ENCODE data around the gene DUOX1.
"Not testable (repeated sequence)": the region's sequence is repeated elsewhere in the genome, so short reads cannot be mapped to it uniquely, and the experiment has no call there.

Gene DUOX1

DNA sequence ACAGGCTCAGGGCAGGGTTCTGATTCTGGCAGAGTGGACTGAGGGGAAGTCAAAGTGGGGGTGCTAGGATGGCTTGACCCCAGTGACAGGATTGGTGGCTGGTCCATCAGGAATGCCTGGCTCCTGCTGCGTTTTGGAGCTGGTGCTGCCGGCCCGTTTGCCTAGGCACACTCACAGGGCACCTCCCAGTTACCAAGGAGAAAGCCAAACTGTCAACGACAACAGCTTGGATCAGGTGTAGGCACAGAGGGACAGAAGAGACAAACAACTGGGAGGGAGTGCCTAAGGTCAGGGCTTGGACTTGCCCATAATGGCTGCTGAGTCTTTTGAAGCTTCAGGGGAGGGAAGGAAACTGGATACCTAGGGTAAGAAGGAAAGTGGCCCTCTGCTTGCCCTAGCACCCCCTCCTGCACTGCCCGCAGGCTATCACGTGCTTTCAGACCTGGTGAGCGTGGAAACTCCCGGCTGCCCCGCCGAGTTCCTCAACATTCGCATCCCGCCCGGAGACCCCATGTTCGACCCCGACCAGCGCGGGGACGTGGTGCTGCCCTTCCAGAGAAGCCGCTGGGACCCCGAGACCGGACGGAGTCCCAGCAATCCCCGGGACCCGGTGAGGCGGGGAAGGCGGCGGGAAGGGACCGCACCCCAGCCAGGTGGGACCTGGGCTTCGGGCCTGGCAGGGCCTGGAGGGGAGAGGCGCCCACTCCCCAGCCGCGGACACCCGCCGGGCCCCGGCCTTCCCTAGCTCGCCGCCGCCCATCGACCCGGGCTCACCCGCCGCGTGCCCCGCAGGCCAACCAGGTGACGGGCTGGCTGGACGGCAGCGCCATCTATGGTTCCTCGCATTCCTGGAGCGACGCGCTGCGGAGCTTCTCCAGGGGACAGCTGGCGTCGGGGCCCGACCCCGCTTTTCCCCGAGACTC, 5.1 kb downstream of the DUOX1 start:
- H3K4me3 ChIP-seq (ENCODE audit: severe bottlenecking): no peak overlapping the region
- no peak for ATAC-seq (ENCODE audit: low read depth)

DNA sequence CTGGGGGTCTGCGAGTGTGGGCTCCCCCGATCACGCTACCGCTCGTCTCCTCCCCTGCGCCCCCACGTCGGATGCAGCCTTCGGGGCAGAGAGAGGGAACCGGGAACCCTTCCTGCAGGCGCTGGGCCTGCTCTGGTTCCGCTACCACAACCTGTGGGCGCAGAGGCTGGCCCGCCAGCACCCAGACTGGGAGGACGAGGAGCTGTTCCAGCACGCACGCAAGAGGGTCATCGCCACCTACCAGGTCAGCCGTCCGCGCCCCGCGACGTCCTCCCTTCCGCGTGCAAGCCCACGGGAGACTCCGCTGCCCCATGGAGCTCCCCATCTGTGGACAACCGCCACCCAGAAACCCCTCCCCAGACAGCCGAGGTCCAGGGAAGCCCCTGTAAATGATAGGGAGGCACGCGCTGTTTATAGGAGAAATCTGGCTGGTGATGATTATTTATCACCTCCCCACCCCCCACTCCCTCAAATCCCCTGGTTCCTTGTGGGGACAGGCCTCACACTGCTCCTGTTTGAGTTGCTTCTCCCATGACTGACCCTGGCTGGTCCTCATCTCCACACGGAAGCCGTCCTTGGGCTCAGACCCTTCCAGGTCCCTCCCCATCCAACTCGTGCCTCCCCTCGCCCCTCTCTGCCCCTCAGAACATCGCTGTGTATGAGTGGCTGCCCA, 6.0 kb downstream of the DUOX1 start:
- not testable (repeated sequence) for H3K9me3 ChIP-seq (ENCODE audit: severe bottlenecking); H3K27me3 ChIP-seq (ENCODE audit: insufficient read depth, poor library complexity, severe bottlenecking); H3K27ac ChIP-seq (ENCODE audit: poor library complexity, severe bottlenecking); ATAC-seq (ENCODE audit: low read depth); DNase-seq (ENCODE audit: low spot score); H3K4me1 ChIP-seq (ENCODE audit: insufficient read depth, poor library complexity, severe bottlenecking); H3K4me3 ChIP-seq (ENCODE audit: severe bottlenecking)
- H3K36me3 ChIP-seq (ENCODE audit: low read depth): peaks cover 27% of the 10 kb centered on the region

More for the DNA sequence above, 5.1 kb downstream of the DUOX1 start:
- H3K9me3 ChIP-seq (ENCODE audit: severe bottlenecking): no peaks in the 10 kb centered on the region
- peaks cover 20% of the 10 kb centered on the region for H3K36me3 ChIP-seq (ENCODE audit: low read depth)
- H3K27ac ChIP-seq (ENCODE audit: poor library complexity, severe bottlenecking): no peak overlapping the region
- peak; percentile 77 for DNase-seq (ENCODE audit: low spot score)
- H3K27me3 ChIP-seq (ENCODE audit: insufficient read depth, poor library complexity, severe bottlenecking): no peaks in the 10 kb centered on the region
- TF ChIP-seq, protein P1, sequence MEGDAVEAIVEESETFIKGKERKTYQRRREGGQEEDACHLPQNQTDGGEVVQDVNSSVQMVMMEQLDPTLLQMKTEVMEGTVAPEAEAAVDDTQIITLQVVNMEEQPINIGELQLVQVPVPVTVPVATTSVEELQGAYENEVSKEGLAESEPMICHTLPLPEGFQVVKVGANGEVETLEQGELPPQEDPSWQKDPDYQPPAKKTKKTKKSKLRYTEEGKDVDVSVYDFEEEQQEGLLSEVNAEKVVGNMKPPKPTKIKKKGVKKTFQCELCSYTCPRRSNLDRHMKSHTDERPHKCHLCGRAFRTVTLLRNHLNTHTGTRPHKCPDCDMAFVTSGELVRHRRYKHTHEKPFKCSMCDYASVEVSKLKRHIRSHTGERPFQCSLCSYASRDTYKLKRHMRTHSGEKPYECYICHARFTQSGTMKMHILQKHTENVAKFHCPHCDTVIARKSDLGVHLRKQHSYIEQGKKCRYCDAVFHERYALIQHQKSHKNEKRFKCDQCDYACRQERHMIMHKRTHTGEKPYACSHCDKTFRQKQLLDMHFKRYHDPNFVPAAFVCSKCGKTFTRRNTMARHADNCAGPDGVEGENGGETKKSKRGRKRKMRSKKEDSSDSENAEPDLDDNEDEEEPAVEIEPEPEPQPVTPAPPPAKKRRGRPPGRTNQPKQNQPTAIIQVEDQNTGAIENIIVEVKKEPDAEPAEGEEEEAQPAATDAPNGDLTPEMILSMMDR (IDR thresholded peaks at IDR 0.05; ENCODE audit: poor library complexity, severe bottlenecking): no peak
- H3K4me1 ChIP-seq (ENCODE audit: insufficient read depth, poor library complexity, severe bottlenecking): no peaks in the 10 kb centered on the region

DNA sequence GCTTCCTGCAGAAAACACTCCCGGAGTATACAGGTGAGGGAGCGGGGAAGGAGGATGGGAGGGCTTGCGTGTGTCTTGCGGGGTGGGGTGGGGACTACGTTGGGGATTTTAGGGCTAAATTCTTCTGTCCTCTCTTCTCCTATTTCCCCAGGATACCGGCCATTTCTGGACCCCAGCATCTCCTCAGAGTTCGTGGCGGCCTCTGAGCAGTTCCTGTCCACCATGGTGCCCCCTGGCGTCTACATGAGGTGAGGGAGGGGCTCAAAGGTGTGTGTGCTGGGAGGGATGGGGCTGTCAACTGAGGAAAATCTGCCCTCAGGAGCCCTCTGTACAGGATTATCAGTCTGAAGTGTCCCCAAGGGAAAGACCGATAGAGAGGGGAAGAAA, 6.6 kb downstream of the DUOX1 start:
- no peak for ATAC-seq (ENCODE audit: low read depth)
- H3K36me3 ChIP-seq (ENCODE audit: low read depth): peaks cover 29% of the 10 kb centered on the region
- no peak overlapping the region for H3K27ac ChIP-seq (ENCODE audit: poor library complexity, severe bottlenecking)
- DNase-seq (ENCODE audit: low spot score): peak; percentile 51
- TF ChIP-seq, protein P1 (IDR thresholded peaks at IDR 0.05; ENCODE audit: poor library complexity, severe bottlenecking): no peak
- H3K4me1 ChIP-seq (ENCODE audit: insufficient read depth, poor library complexity, severe bottlenecking): no peaks in the 10 kb centered on the region
- H3K27me3 ChIP-seq (ENCODE audit: insufficient read depth, poor library complexity, severe bottlenecking): no peaks in the 10 kb centered on the region
- no peaks in the 10 kb centered on the region for H3K9me3 ChIP-seq (ENCODE audit: severe bottlenecking)
- H3K4me3 ChIP-seq (ENCODE audit: severe bottlenecking): no peak overlapping the region

DNA sequence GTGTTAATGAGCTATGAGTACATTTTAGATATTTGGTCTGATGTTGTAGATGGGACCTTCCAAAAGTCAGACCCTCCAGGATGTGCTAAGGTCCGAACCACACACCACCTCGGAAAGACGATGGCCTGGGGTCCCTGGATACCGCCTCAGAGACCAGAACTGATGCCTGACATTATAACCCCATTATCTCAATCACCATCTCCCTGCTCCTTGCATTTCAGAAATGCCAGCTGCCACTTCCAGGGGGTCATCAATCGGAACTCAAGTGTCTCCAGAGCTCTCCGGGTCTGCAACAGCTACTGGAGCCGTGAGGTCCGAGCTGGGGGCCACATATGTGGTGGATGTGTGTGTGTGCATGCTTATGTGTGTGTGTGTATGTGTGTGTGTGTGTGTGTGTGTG, 7.9 kb downstream of the DUOX1 start:
- H3K27ac ChIP-seq (ENCODE audit: poor library complexity, severe bottlenecking): no peak overlapping the region
- no peak for ATAC-seq (ENCODE audit: low read depth)
- no peak for DNase-seq (ENCODE audit: low spot score)
- no peaks in the 10 kb centered on the region for H3K27me3 ChIP-seq (ENCODE audit: insufficient read depth, poor library complexity, severe bottlenecking)
- no peak overlapping the region for H3K4me3 ChIP-seq (ENCODE audit: severe bottlenecking)
- peaks cover 36% of the 10 kb centered on the region for H3K36me3 ChIP-seq (ENCODE audit: low read depth)
- H3K9me3 ChIP-seq (ENCODE audit: severe bottlenecking): no peaks in the 10 kb centered on the region
- TF ChIP-seq, protein P1 (IDR thresholded peaks at IDR 0.05; ENCODE audit: poor library complexity, severe bottlenecking): no peak
- H3K4me1 ChIP-seq (ENCODE audit: insufficient read depth, poor library complexity, severe bottlenecking): no peaks in the 10 kb centered on the region

DNA sequence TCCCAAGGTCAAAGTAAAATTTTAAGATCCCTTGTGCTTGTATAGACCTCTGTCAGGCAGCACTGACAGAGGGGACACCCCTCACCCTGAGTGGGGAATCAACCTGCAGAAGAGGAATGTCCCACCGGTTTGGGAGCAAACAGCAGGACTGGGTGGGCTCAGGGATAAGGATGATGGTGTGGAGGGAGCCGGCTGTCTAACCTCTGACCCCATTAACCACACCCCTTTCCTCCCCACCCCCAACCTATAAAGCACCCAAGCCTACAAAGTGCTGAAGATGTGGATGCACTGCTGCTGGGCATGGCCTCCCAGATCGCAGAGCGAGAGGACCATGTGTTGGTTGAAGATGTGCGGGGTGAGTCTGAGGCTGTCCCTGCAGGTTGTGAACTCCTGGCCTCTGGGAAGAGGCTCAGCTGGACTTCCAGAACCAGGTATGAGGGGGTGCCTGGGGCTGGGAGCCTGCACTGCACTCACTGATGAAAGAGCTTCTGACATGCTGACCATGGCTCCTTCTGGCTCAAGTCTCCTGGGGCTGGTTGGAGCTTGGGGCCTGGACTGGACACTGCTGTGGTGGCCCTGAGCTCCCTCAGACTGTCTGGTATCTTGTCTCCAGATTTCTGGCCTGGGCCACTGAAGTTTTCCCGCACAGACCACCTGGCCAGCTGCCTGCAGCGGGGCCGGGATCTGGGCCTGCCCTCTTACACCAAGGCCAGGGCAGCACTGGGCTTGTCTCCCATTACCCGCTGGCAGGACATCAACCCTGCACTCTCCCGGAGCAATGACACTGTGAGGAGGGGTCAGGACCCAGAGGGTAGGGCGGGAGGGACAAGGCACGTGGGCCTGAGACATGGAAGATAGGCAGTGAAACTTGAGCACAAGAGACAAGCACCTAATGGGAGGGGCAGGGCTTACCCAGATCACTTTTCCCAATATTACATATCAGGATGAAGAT, 9.3 kb downstream of the DUOX1 start:
- H3K36me3 ChIP-seq (ENCODE audit: low read depth): peaks cover 36% of the 10 kb centered on the region
- no peaks in the 10 kb centered on the region for H3K9me3 ChIP-seq (ENCODE audit: severe bottlenecking)
- no peak for ATAC-seq (ENCODE audit: low read depth)
- H3K4me1 ChIP-seq (ENCODE audit: insufficient read depth, poor library complexity, severe bottlenecking): no peaks in the 10 kb centered on the region
- H3K27ac ChIP-seq (ENCODE audit: poor library complexity, severe bottlenecking): no peak overlapping the region
- no peaks in the 10 kb centered on the region for H3K27me3 ChIP-seq (ENCODE audit: insufficient read depth, poor library complexity, severe bottlenecking)
- TF ChIP-seq, protein P1 (IDR thresholded peaks at IDR 0.05; ENCODE audit: poor library complexity, severe bottlenecking): no peak
- peak; percentile 52 for DNase-seq (ENCODE audit: low spot score)
- H3K4me3 ChIP-seq (ENCODE audit: severe bottlenecking): no peak overlapping the region
